SK-N-SH (cell line): ENCODE data around the gene ACSBG1. TPM values are rescaled to one million over a fixed set of nuclear protein-coding genes. Genes with fewer than 3 reads are reported as not detected.

ENCODE experiments used
- CTCF ChIA-PET: fragments of 300-600, 350-600 bp; formaldehyde crosslinking; extraction: SDS; loops from one replicate; lab custom pipeline; 2021; lab: Yijun Ruan, JAX
- POLR2A ChIA-PET: fragments of 350-600 bp; sonication (Branson Sonifier 250); formaldehyde crosslinking; extraction: SDS; loops from one replicate; lab custom pipeline; 2020; ENCODE audit warnings: antibody characterized with exemption, inconsistent platforms; lab: Yijun Ruan, JAX
- DNase-seq: peaks from one replicate; pipeline ENCODE4 v3.0.0; 2012
- H2AFZ ChIP-seq: fragments of 200-600 bp; sonication (generic); 2 replicates; pipeline ENCODE4 v1.8.1; 2016; ENCODE audit warnings: antibody characterized with exemption, mild to moderate bottlenecking, low read depth
- H3F3A ChIP-seq: fragments of 200-600 bp; sonication (generic); replicated peaks from 2 replicates; pipeline ENCODE3; 2016; ENCODE audit warnings: antibody characterized with exemption, mild to moderate bottlenecking; ENCODE audit not compliant: insufficient read depth
- H3K27ac ChIP-seq, 2 experiments: fragments of 200-500 bp in 1 of 2; fragments of 200-600 bp in 1 of 2; sonication (Bioruptor generic) in 1 of 2; sonication (generic), shearing (Covaris generic) in 1 of 2; 2 replicates each; pipeline versions ENCODE4 v1.5.1 to v1.6.1; 2014 to 2016; ENCODE audit warnings: low read depth in 2 of 2, inconsistent platforms in 1 of 2, low read length in 1 of 2, mild to moderate bottlenecking in 1 of 2, mixed read lengths in 1 of 2
- H3K27me3 ChIP-seq: fragments of 200-600 bp; sonication (generic), shearing (Covaris generic); 2 replicates; pipeline ENCODE4 v1.6.1; 2016; ENCODE audit warnings: mixed run types; ENCODE audit not compliant: insufficient read depth
- H3K36me3 ChIP-seq, 2 experiments: fragments of 200-500 bp in 1 of 2; fragments of 200-600 bp in 1 of 2; sonication (Bioruptor generic) in 1 of 2; sonication (generic) in 1 of 2; replicated peaks in 1 of 2; 2 replicates each; pipeline versions ENCODE3 to v1.5.1; 2014 to 2016; ENCODE audit warnings: low read length in 1 of 2, mild to moderate bottlenecking in 1 of 2; ENCODE audit not compliant: insufficient read depth in 2 of 2, control insufficient read depth in 1 of 2
- H3K4me1 ChIP-seq, 2 experiments: fragments of 200-500 bp in 1 of 2; fragments of 200-600 bp in 1 of 2; sonication (Bioruptor generic) in 1 of 2; sonication (generic), shearing (Covaris generic) in 1 of 2; 2 replicates each; pipeline versions ENCODE4 v1.5.1 to v1.6.1; 2014 to 2016; ENCODE audit warnings: low read depth in 1 of 2, low read length in 1 of 2, mixed run types in 1 of 2; ENCODE audit not compliant: insufficient read depth in 2 of 2, control insufficient read depth in 1 of 2
- H3K4me2 ChIP-seq: fragments of 200-600 bp; sonication (generic), shearing (Covaris generic); 2 replicates; pipeline ENCODE4 v1.6.1; 2017; ENCODE audit warnings: mixed run types
- H3K4me3 ChIP-seq, 2 experiments: fragments of 200-500 bp in 1 of 2; fragments of 200-600 bp in 1 of 2; sonication (Bioruptor generic) in 1 of 2; sonication (generic), shearing (Covaris generic) in 1 of 2; 2 replicates each; pipeline versions ENCODE4 v1.5.1 to v1.8.1; 2014 to 2016; ENCODE audit warnings: low read depth in 2 of 2, inconsistent platforms in 1 of 2, low read length in 1 of 2, mild to moderate bottlenecking in 1 of 2, mixed read lengths in 1 of 2, moderate library complexity in 1 of 2
- H3K79me2 ChIP-seq: fragments of 200-600 bp; sonication (generic); 2 replicates; pipeline ENCODE4 v1.8.1; 2017; ENCODE audit warnings: mild to moderate bottlenecking; ENCODE audit not compliant: insufficient read depth
- H3K9ac ChIP-seq: fragments of 200-600 bp; sonication (generic); 2 replicates; pipeline ENCODE4 v1.6.1; 2017; ENCODE audit warnings: mixed run types
- H3K9me2 ChIP-seq: fragments of 200-600 bp; sonication (generic); 2 replicates; pipeline ENCODE4 v1.6.1; 2017; ENCODE audit warnings: mixed run types
- H3K9me3 ChIP-seq: fragments of 200-600 bp; sonication (generic); 2 replicates; pipeline ENCODE4 v1.6.1; 2017; ENCODE audit warnings: mixed run types, mild to moderate bottlenecking, moderate library complexity
- H4K20me1 ChIP-seq: fragments of 200-600 bp; sonication (generic); 2 replicates; pipeline ENCODE4 v1.6.1; 2017; ENCODE audit warnings: mild to moderate bottlenecking, mixed run types; ENCODE audit not compliant: insufficient read depth
- EP300 ChIP-seq, 2 experiments: IDR thresholded peaks; 2 replicates each; pipeline versions ENCODE4 v1.4.0 to v1.6.1; 2012; ENCODE audit warnings: borderline replicate concordance in 1 of 2, low read depth in 1 of 2, low read length in 1 of 2
- EZH2phosphoT487 ChIP-seq: fragments of 200-600 bp; sonication (generic); IDR thresholded peaks from 2 replicates; pipeline ENCODE4 v1.6.1; 2017; ENCODE audit warnings: low read depth, mixed run types, mild to moderate bottlenecking, antibody characterized with exemption, moderate library complexity, borderline replicate concordance
- FOXJ3 ChIP-seq: sonication (generic); formaldehyde crosslinking; IDR thresholded peaks from 2 replicates; pipeline ENCODE4 v1.5.1; 2020; ENCODE audit warnings: mild to moderate bottlenecking, missing genetic modification reagents
- GABPA ChIP-seq: IDR thresholded peaks from 2 replicates; pipeline ENCODE4 v1.4.0; 2012; ENCODE audit warnings: low read depth, mild to moderate bottlenecking
- JUND ChIP-seq: IDR thresholded peaks from 2 replicates; pipeline ENCODE4 v1.4.0; 2012
- MAX ChIP-seq: IDR thresholded peaks from 2 replicates; pipeline ENCODE4 v1.4.0; 2012; ENCODE audit warnings: low read depth
- MEF2A ChIP-seq: IDR thresholded peaks from 2 replicates; pipeline ENCODE4 v1.4.0; 2012; ENCODE audit warnings: low read depth, borderline replicate concordance
- MXI1 ChIP-seq: IDR thresholded peaks from 2 replicates; pipeline ENCODE4 v1.6.1; 2012; ENCODE audit warnings: mild to moderate bottlenecking, low read depth, low read length, improper control_type of control experiment
- NRF1 ChIP-seq: IDR thresholded peaks from 2 replicates; pipeline ENCODE4 v1.6.1; 2012; ENCODE audit warnings: low read depth, mild to moderate bottlenecking, low read length
- POLR2AphosphoS5 ChIP-seq: IDR thresholded peaks from 2 replicates; pipeline ENCODE4 v1.6.1; 2012; ENCODE audit warnings: low read depth, low read length
- RAD21 ChIP-seq: IDR thresholded peaks from 2 replicates; pipeline ENCODE4 v1.6.1; 2012; ENCODE audit warnings: mild to moderate bottlenecking, low read length
- RFX5 ChIP-seq: IDR thresholded peaks from 2 replicates; pipeline ENCODE4 v1.6.1; 2012; ENCODE audit warnings: mild to moderate bottlenecking, improper control_type of control experiment, low read length
- SIN3A ChIP-seq: IDR thresholded peaks from 2 replicates; pipeline ENCODE4 v1.6.1; 2012; ENCODE audit warnings: low read depth, mild to moderate bottlenecking, low read length, moderate library complexity, borderline replicate concordance
- SMC3 ChIP-seq: IDR thresholded peaks from 2 replicates; pipeline ENCODE4 v1.6.1; 2012; ENCODE audit warnings: low read depth, low read length, improper control_type of control experiment
- TAF1 ChIP-seq: IDR thresholded peaks from 2 replicates; pipeline ENCODE4 v1.6.1; 2012; ENCODE audit warnings: low read depth, mild to moderate bottlenecking, low read length, moderate library complexity, borderline replicate concordance
- TCF12 ChIP-seq: IDR thresholded peaks from 2 replicates; pipeline ENCODE4 v1.4.0; 2012
- USF1 ChIP-seq: IDR thresholded peaks from 2 replicates; pipeline ENCODE4 v1.4.0; 2012; ENCODE audit warnings: low read depth, borderline replicate concordance
- WGBS: methylation state at CpG from one replicate; pipeline ENCODE4 v1.1.6; 2017; ENCODE audit warnings: low lambda C conversion rate; 5-methylcytosine and 5-hydroxymethylcytosine counted together
- polyA plus RNA-seq, 3 experiments: library from polyadenylated mRNA; depleted of rRNA; stranded (reverse); fragments of >200 nt; gene quantifications; 2 replicates each; pipeline ENCODE4 v1.2.3, GENCODE V29; 2012

Gene ACSBG1
- polyA plus RNA-seq, 1 of the 3 experiments (the other 2 are of a cell fraction) = under 0.01 TPM

GRCh38 chr15:78239811-78240210 lies 5.4 kb upstream of the ACSBG1 start:
- H3K4me3 ChIP-seq = no peak overlapping the region
- no peaks in the 10 kb centered on the region for H3K9me3 ChIP-seq
- TF ChIP-seq EP300 (IDR thresholded peaks at IDR 0.05; ENCODE audit: borderline replicate concordance in 1 of 2, low read depth in 1 of 2, low read length in 1 of 2) (no peak), EZH2phosphoT487 (no peak), POLR2AphosphoS5 (no peak), FOXJ3 (CRISPR knock-in tag) (no peak), USF1 (no peak), MEF2A (no peak)
- no peaks in the 10 kb centered on the region for H3K9me2 ChIP-seq
- no peaks in the 10 kb centered on the region for H4K20me1 ChIP-seq
- no peak overlapping the region for H3K4me2 ChIP-seq
- DNase-seq = no peak
- ChIA-PET POLR2A (interaction anchor here (1.4 kb wide), 1 partner anchor 109 kb away, joined by 3 read pairs; no protein-coding TSS in a partner anchor), CTCF (interaction anchor here (0.6 to 11.0 kb wide), 41 partner anchors 10 to 338 kb away, joined by 3 to 168 read pairs (median 5); partner anchors contain the start of gene CIB2)
- WGBS = 89% methylated on average over 5 of the region's 5 CpGs
- no peaks in the 10 kb centered on the region for H3K79me2 ChIP-seq
- no peak overlapping the region for H3K27ac ChIP-seq
- no peaks in the 10 kb centered on the region for H3F3A ChIP-seq
- no peak overlapping the region for H3K9ac ChIP-seq
- H3K36me3 ChIP-seq = no peaks in the 10 kb centered on the region
- peaks cover 5% of the 10 kb centered on the region; the same call in 1 of the 2 replicates for H3K27me3 ChIP-seq
- H3K4me1 ChIP-seq = peaks cover 0 to 12% of the 10 kb centered on the region in 2 experiments; a peak in 1 of 4 replicates
- H2AFZ ChIP-seq = no peak overlapping the region

GRCh38 chr15:78237146-78237545 lies 2.8 kb upstream of the ACSBG1 start:
- Histone ChIP-seq H3K36me3 (no peaks in the 10 kb centered on the region), H3K9me3 (no peaks in the 10 kb centered on the region), H4K20me1 (no peaks in the 10 kb centered on the region), H3K4me2 (no peak overlapping the region), H3K79me2 (no peaks in the 10 kb centered on the region), H3K9ac (no peak overlapping the region), H3K27ac (no peak overlapping the region), H2AFZ (no peak overlapping the region), H3F3A (no peaks in the 10 kb centered on the region), H3K4me1 (no peaks in the 10 kb centered on the region), H3K27me3 (peaks cover 5% of the 10 kb centered on the region; the same call in 1 of the 2 replicates), H3K9me2 (no peaks in the 10 kb centered on the region), H3K4me3 (no peak overlapping the region)
- ChIA-PET CTCF (interaction anchor here (0.7 to 11.0 kb wide), 6 partner anchors 40 to 278 kb away, joined by 3 to 168 read pairs (median 5); no protein-coding TSS in a partner anchor), POLR2A (no interaction called here)
- WGBS = 68% methylated on average over 6 of the region's 6 CpGs
- no peak for DNase-seq
- TF ChIP-seq TAF1 = no peak

- Histone ChIP-seq H3K27ac (no peak overlapping the region), H3F3A (no peaks in the 10 kb centered on the region), H2AFZ (no peak overlapping the region), H3K4me3 (no peak overlapping the region), H3K4me1 (no peaks in the 10 kb centered on the region), H3K9ac (no peak overlapping the region), H3K79me2 (no peaks in the 10 kb centered on the region), H3K4me2 (no peak overlapping the region), H3K27me3 (peaks cover 5% of the 10 kb centered on the region; the same call in 1 of the 2 replicates), H3K9me2 (no peaks in the 10 kb centered on the region), H4K20me1 (no peaks in the 10 kb centered on the region), H3K9me3 (no peaks in the 10 kb centered on the region), H3K36me3 (no peaks in the 10 kb centered on the region)
- ChIA-PET POLR2A (no interaction called here), CTCF (interaction anchor here (0.7 to 11.0 kb wide), 5 partner anchors 39 to 277 kb away, joined by 3 to 168 read pairs (median 5); no protein-coding TSS in a partner anchor)
- TF ChIP-seq NRF1 (no peak), MAX (no peak), RAD21 (no peak), SMC3 (no peak), USF1 (no peak), GABPA (no peak), RFX5 (no peak), POLR2AphosphoS5 (no peak), MXI1 (no peak), MEF2A (no peak), SIN3A (no peak), TCF12 (no peak), JUND (no peak), TAF1 (no peak)
- WGBS = 58% methylated on average over 5 of the region's 6 CpGs
- no peak for DNase-seq
Observed at GRCh38 chr15:78236491-78236890, 2.1 kb upstream of the ACSBG1 start.
